Neural cell (in vitro differentiated cells): ENCODE measurements around the gene AFTPH. TPM values are rescaled to one million over a fixed set of nuclear protein-coding genes. Genes with fewer than 3 reads are reported as not detected.

Source experiments
- H2AFZ ChIP-seq: fragments of 200-600, 300-800 bp; sonication (generic), shearing (Covaris generic); 2 replicates; pipeline ENCODE4 v1.6.0; 2014; ENCODE audit warnings: low read depth, mild to moderate bottlenecking, antibody characterized with exemption, low read length, moderate library complexity
- H3F3A ChIP-seq: fragments of 200-600 bp; shearing (Covaris generic); 2 replicates; pipeline ENCODE4 v1.6.1; 2016; ENCODE audit warnings: mild to moderate bottlenecking, moderate library complexity, mixed read lengths, antibody characterized with exemption, low read length; ENCODE audit not compliant: insufficient read depth, poor library complexity, severe bottlenecking
- H3K27ac ChIP-seq: fragments of 200-600, 300-800 bp; sonication (generic), shearing (Covaris generic); 2 replicates; pipeline ENCODE4 v1.5.1; 2014; ENCODE audit warnings: mild to moderate bottlenecking, low read length, moderate library complexity
- H3K27me3 ChIP-seq: fragments of 300-800, 200-600 bp; sonication (generic), shearing (Covaris generic); 2 replicates; pipeline ENCODE4 v1.6.0; 2014; ENCODE audit warnings: mild to moderate bottlenecking, low read depth, low read length, moderate library complexity; ENCODE audit not compliant: insufficient read depth
- H3K36me3 ChIP-seq: fragments of 300-800, 200-600 bp; sonication (generic), shearing (Covaris generic); 2 replicates; pipeline ENCODE4 v1.5.1; 2014; ENCODE audit warnings: mild to moderate bottlenecking, antibody characterized with exemption, low read length, moderate library complexity; ENCODE audit not compliant: insufficient read depth
- H3K4me2 ChIP-seq: fragments of 300-800, 200-600 bp; sonication (generic), shearing (Covaris generic); 2 replicates; pipeline ENCODE4 v1.6.0; 2014; ENCODE audit warnings: mild to moderate bottlenecking, low read length
- H3K4me3 ChIP-seq: fragments of 300-800, 200-600 bp; sonication (generic), shearing (Covaris generic); 2 replicates; pipeline ENCODE4 v1.5.1; 2014; ENCODE audit warnings: mild to moderate bottlenecking, low read length, moderate library complexity
- H3K79me2 ChIP-seq: fragments of 200-600 bp; shearing (Covaris generic); replicated peaks from 2 replicates; pipeline ENCODE4 v1.6.0; 2014; ENCODE audit warnings: mild to moderate bottlenecking, low read length, moderate library complexity; ENCODE audit not compliant: insufficient read depth
- H3K9ac ChIP-seq: fragments of 300-800, 200-600 bp; sonication (generic), shearing (Covaris generic); 2 replicates; pipeline ENCODE4 v1.6.1; 2016; ENCODE audit warnings: mild to moderate bottlenecking, low read length, mixed read lengths
- H3K9me2 ChIP-seq: fragments of 200-600 bp; shearing (Covaris generic); 2 replicates; pipeline ENCODE4 v1.6.1; 2016; ENCODE audit warnings: mild to moderate bottlenecking, low read length, mixed read lengths; ENCODE audit not compliant: insufficient read depth
- H3K9me3 ChIP-seq: fragments of 200-600, 300-800 bp; sonication (generic), shearing (Covaris generic); 2 replicates; pipeline ENCODE4 v1.6.1; 2016; ENCODE audit warnings: mild to moderate bottlenecking, mixed run types, low read length, moderate library complexity, mixed read lengths
- H4K20me1 ChIP-seq: fragments of 200-600 bp; shearing (Covaris generic); 2 replicates; pipeline ENCODE4 v1.6.1; 2016; ENCODE audit warnings: mild to moderate bottlenecking, mixed run types; ENCODE audit not compliant: insufficient read depth
- CTCF ChIP-seq: fragments of 450-650 bp; IDR thresholded peaks from 2 replicates; pipeline ENCODE4 v1.5.1; 2014; ENCODE audit warnings: antibody characterized with exemption, mild to moderate bottlenecking, moderate library complexity; ENCODE audit not compliant: poor library complexity, severe bottlenecking
- EP300 ChIP-seq: fragments of 450-650 bp; conservative IDR thresholded peaks from 2 replicates; pipeline ENCODE4 v1.6.1; 2014; ENCODE audit warnings: antibody characterized with exemption, mild to moderate bottlenecking, moderate library complexity; ENCODE audit not compliant: poor library complexity, severe bottlenecking
- EZH2 ChIP-seq: fragments of 200-600, 300-800 bp; shearing (Covaris generic), sonication (generic); IDR thresholded peaks from 2 replicates; pipeline ENCODE4 v1.6.1; 2014; ENCODE audit warnings: antibody characterized with exemption, low read length, borderline replicate concordance, mild to moderate bottlenecking; ENCODE audit not compliant: insufficient read depth, poor library complexity, severe bottlenecking
- MXI1 ChIP-seq: fragments of 450-650 bp; conservative IDR thresholded peaks from 2 replicates; pipeline ENCODE4 v1.6.1; 2014; ENCODE audit warnings: antibody characterized with exemption, mild to moderate bottlenecking; ENCODE audit not compliant: poor library complexity, severe bottlenecking
- POLR2AphosphoS5 ChIP-seq: IDR thresholded peaks from 2 replicates; pipeline ENCODE4 v1.6.1; 2012
- RAD21 ChIP-seq: fragments of 450-650 bp; conservative IDR thresholded peaks from 2 replicates; pipeline ENCODE4 v1.6.1; 2014; ENCODE audit warnings: antibody characterized with exemption, mild to moderate bottlenecking, moderate library complexity
- REST ChIP-seq: IDR thresholded peaks from 2 replicates; pipeline ENCODE4 v1.6.1; 2012; ENCODE audit warnings: borderline replicate concordance
- SMC3 ChIP-seq: fragments of 450-650 bp; conservative IDR thresholded peaks from 2 replicates; pipeline ENCODE4 v1.6.1; 2014; ENCODE audit warnings: antibody characterized with exemption, mild to moderate bottlenecking, moderate library complexity; ENCODE audit not compliant: poor library complexity
- TAF1 ChIP-seq: IDR thresholded peaks from 2 replicates; pipeline ENCODE4 v1.6.1; 2012; ENCODE audit warnings: low read depth
- polyA plus RNA-seq: library from polyadenylated mRNA; depleted of rRNA; stranded (reverse); fragments of >200 nt; gene quantifications from 2 replicates; pipeline ENCODE4 v1.2.3, GENCODE V29; 2014

Gene AFTPH
- polyA plus RNA-seq, 1 donor from 2014 or later: 63.0 TPM

- TF ChIP-seq EP300 (no peak), RAD21 (no peak), TAF1 (no peak), POLR2AphosphoS5 (no peak), EZH2 (no peak), CTCF (no peak), MXI1 (no peak), REST (no peak), SMC3 (no peak)
- Histone ChIP-seq H2AFZ (no peak overlapping the region), H3K79me2 (peaks cover 25% of the 10 kb centered on the region), H3K4me3 (no peak overlapping the region), H3K9me2 (no peaks in the 10 kb centered on the region), H3K4me2 (no peak overlapping the region), H3K27me3 (no peaks in the 10 kb centered on the region), H3K9ac (no peak overlapping the region), H3K9me3 (no peaks in the 10 kb centered on the region), H3K27ac (no peak overlapping the region), H4K20me1 (no peaks in the 10 kb centered on the region), H3F3A (no peaks in the 10 kb centered on the region), H3K36me3 (peaks cover 4% of the 10 kb centered on the region)
These were observed 113.0 kb downstream of the AFTPH start for GRCh38 chr2:64637000-64637635.

- no peaks in the 10 kb centered on the region for H3K27me3 ChIP-seq
- H2AFZ ChIP-seq: no peak overlapping the region
- H3K27ac ChIP-seq: no peak overlapping the region
- no peaks in the 10 kb centered on the region for H3F3A ChIP-seq
- H4K20me1 ChIP-seq: no peaks in the 10 kb centered on the region
- H3K4me3 ChIP-seq: no peak overlapping the region
- TF ChIP-seq REST (no peak), TAF1 (no peak), EZH2 (no peak), EP300 (no peak), RAD21 (no peak)
- no peaks in the 10 kb centered on the region for H3K9me2 ChIP-seq
- H3K36me3 ChIP-seq: peaks cover 4% of the 10 kb centered on the region
- peaks cover 32% of the 10 kb centered on the region for H3K79me2 ChIP-seq
- H3K9me3 ChIP-seq: no peaks in the 10 kb centered on the region
- H3K4me2 ChIP-seq: no peak overlapping the region
- no peak overlapping the region for H3K9ac ChIP-seq
These were observed 113.8 kb downstream of the AFTPH start for GRCh38 chr2:64637931-64638330.
